Prostate gland (tissue), 2 donors: ENCODE measurements around the gene PSMC6. TPM values are rescaled to one million over a fixed set of nuclear protein-coding genes. Genes with fewer than 3 reads are reported as not detected.
A peak's percentile ranks its signal among the peaks of the same experiment; 100 is the strongest.

ENCODE experiments used
- DNase-seq: peaks from one replicate; pipeline ENCODE4 v3.0.0-alpha.2; 2019; ENCODE audit warnings: low spot score
- H3K27ac ChIP-seq, 2 donors: fragments of 200-600 bp; sonication (generic); 2 replicates each; pipeline ENCODE4 v1.5.1; 2017 to 2019
- H3K27me3 ChIP-seq: fragments of 200-600 bp; sonication (generic); replicated peaks from 2 replicates; pipeline ENCODE4 v1.5.1; 2019; ENCODE audit not compliant: insufficient read depth
- H3K36me3 ChIP-seq, 2 donors: fragments of 200-600 bp; sonication (generic); 1 replicate in 1 of 2; 2 replicates in 1 of 2; pipeline versions ENCODE4 v1.5.1 to v1.8.1; 2017 to 2019
- H3K4me1 ChIP-seq: fragments of 200-600 bp; sonication (generic); replicated peaks from 2 replicates; pipeline ENCODE4 v1.5.1; 2019
- H3K4me3 ChIP-seq, 2 donors: fragments of 200-600 bp; sonication (generic); 2 replicates each; pipeline ENCODE4 v1.5.1; 2017 to 2019
- H3K9me3 ChIP-seq: fragments of 200-600 bp; sonication (generic); 2 replicates; pipeline ENCODE4 v1.5.1; 2017
- POLR2A ChIP-seq: fragments of 450-650 bp; IDR thresholded peaks from one replicate; pipeline ENCODE4 v1.6.1; 2016; ENCODE audit warnings: antibody characterized with exemption, mild to moderate bottlenecking
- POLR2AphosphoS5 ChIP-seq: sonication (generic); formaldehyde crosslinking; IDR thresholded peaks from one replicate; pipeline ENCODE4 v1.6.1; 2017; ENCODE audit warnings: antibody characterized with exemption
- WGBS: methylation state at CpG from one replicate; pipeline ENCODE4 v1.1.5; 2018; 5-methylcytosine and 5-hydroxymethylcytosine counted together
- intact Hi-C: fragments of 100-400 bp; cut with DNase I; formaldehyde crosslinking; loops from one replicate; pipeline ENCODE4 v1.14.2; 2022
- total RNA-seq, 2 donors: library from RNA; depleted of rRNA; stranded (reverse); fragments of >200 nt; gene quantifications; one replicate each; pipeline ENCODE4 v1.1.0, GENCODE V29; 2016
- TF ChIP-seq, protein P1 (sequence below), 4 experiments: fragments of 200-600 bp in 2 of 4; fragments of 450-650 bp in 2 of 4; sonication (generic) in 2 of 4; IDR thresholded peaks; 1 replicate in 3 of 4; 2 replicates in 1 of 4; pipeline ENCODE4 v1.5.1; 2016 to 2019; ENCODE audit warnings: antibody characterized with exemption in 4 of 4, mild to moderate bottlenecking in 2 of 4, moderate library complexity in 2 of 4

The PSMC6 gene
- total RNA-seq, 2 donors from 2014 or later, result 73.3 to 87.3 TPM

DNA sequence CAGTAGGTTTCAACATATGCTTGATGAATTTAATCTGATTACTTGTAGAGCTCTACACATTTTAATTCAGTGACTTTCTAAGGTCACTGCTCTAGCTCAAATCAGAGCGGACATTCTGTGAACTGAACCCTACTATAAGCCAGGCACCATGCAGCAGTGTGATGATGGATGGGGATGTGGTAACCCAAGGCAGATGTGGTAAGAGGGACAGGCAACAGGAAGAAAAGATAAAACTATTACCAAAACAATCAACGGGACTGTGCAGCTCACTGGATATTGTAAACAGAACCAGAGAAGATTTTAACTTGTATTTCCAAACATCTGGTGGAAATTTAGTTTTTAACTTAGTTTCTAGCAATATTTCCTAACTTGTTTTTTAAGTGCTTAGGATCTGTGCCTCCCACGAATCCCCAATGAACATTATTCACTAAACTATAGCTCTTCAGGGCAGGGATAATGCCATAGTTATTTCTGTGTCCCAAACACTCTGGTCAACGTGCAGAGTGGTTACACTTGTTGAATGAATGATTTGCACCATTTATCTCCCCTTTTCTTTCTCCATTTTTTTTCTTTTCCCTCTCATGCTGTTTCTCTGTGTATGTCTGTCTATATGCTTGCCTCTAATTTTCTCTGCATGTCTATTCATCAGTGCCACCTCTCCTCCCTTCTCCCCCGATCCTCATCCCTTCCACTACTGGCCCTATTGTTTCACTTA, 14.6 kb upstream of the PSMC6 start:
- TF ChIP-seq POLR2A, result no peak
- peaks cover 4% of the 10 kb centered on the region for H3K4me1 ChIP-seq
- intact Hi-C loops, result loop anchor here (10.0 kb wide), 2 partner anchors 138 to 388 kb away; partner anchors contain the start of genes GPR137C and TXNDC16
- H3K27me3 ChIP-seq, result no peaks in the 10 kb centered on the region
- DNase-seq, result no peak
- H3K27ac ChIP-seq, result no peak overlapping the region
- no peaks in the 10 kb centered on the region for H3K9me3 ChIP-seq
- no peak overlapping the region for H3K4me3 ChIP-seq
- H3K36me3 ChIP-seq, result no peaks in the 10 kb centered on the region
- 82% methylated on average over 5 of the region's 5 CpGs for WGBS

- Histone ChIP-seq H3K9me3 (no peaks in the 10 kb centered on the region), H3K4me3 (no peak overlapping the region), H3K4me1 (peaks cover 4% of the 10 kb centered on the region), H3K27me3 (no peaks in the 10 kb centered on the region), H3K27ac (no peak overlapping the region), H3K36me3 (no peaks in the 10 kb centered on the region)
- TF ChIP-seq, protein P1, sequence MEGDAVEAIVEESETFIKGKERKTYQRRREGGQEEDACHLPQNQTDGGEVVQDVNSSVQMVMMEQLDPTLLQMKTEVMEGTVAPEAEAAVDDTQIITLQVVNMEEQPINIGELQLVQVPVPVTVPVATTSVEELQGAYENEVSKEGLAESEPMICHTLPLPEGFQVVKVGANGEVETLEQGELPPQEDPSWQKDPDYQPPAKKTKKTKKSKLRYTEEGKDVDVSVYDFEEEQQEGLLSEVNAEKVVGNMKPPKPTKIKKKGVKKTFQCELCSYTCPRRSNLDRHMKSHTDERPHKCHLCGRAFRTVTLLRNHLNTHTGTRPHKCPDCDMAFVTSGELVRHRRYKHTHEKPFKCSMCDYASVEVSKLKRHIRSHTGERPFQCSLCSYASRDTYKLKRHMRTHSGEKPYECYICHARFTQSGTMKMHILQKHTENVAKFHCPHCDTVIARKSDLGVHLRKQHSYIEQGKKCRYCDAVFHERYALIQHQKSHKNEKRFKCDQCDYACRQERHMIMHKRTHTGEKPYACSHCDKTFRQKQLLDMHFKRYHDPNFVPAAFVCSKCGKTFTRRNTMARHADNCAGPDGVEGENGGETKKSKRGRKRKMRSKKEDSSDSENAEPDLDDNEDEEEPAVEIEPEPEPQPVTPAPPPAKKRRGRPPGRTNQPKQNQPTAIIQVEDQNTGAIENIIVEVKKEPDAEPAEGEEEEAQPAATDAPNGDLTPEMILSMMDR (IDR thresholded peaks at IDR 0.05), result no peak
- no peak for TF ChIP-seq POLR2AphosphoS5
- TF ChIP-seq POLR2A, result no peak
- 84% methylated on average over 3 of the region's 3 CpGs for WGBS
- DNase-seq, result no peak
- intact Hi-C loops, result loop anchor here (10.0 kb wide), 2 partner anchors 138 to 388 kb away; partner anchors contain the start of genes GPR137C and TXNDC16
These were observed 14.0 kb upstream of the PSMC6 start for GRCh38 chr14:52693036-52693435.

DNA sequence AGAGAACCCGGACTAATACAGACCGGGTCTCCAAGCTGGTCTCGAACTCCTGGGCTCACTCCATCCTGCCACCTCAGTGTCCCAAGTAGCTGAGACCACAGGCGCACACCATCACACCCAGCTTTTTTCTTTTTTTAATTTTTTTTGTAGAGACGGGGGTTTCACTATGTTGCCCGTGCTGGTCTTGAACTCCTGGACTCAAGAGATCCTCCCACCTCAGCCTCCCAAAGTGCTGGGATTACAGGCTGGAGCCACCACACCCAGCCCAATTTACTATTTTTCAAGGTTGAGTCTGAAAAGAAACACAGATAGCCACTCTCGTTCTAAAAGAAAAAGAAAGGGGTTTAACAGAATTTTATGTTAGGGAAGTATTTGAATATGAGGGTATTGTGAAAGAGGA, 13.5 kb upstream of the PSMC6 start:
- Histone ChIP-seq H3K9me3 (no peaks in the 10 kb centered on the region), H3K4me3 (no peak overlapping the region), H3K4me1 (peaks cover 4% of the 10 kb centered on the region), H3K27me3 (no peaks in the 10 kb centered on the region), H3K36me3 (no peaks in the 10 kb centered on the region), H3K27ac (no peak overlapping the region)
- DNase-seq, result no peak
- TF ChIP-seq POLR2AphosphoS5 (no peak), POLR2A (no peak)
- TF ChIP-seq, protein P1 (IDR thresholded peaks at IDR 0.05), result no peak
- 96% methylated on average over 7 of the region's 7 CpGs for WGBS
- intact Hi-C loops, result loop anchor here (10.0 kb wide), 2 partner anchors 139 to 389 kb away; partner anchors contain the start of genes GPR137C and TXNDC16

DNA sequence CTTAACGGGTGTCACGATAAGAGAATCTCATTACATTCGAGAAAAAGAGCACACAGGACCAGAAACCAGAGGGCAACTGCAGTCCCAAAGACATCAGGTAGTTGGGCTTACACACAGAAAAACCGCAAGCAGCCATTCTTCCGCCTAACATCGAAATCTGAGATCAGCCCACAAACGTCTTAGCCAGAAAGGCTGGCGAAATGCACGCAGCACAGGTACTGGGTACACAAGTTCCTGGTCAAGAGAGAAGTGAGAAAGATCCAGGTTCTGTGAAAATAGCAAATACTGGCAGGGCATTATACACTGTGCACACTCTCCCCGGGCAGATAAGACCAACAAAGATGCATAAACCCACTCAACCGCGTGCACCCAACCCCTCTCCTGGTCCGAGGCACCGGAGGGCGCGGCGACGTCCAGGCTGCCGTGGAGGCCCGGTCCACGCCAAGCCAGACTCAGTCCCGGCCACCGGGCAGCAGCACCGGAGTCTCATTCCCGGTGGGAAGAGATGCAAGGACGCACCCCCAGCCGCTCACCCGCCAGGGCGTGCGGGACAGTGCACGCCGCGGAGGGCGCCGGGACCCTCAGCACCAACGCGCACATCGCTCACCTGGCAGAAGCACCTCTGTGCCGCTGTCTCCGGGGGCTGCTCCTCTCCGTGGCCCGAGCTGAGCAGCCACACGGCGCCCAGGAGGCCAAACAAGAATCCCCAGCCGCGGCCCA, 12.1 kb upstream of the PSMC6 start:
- peak; percentile 44 for DNase-seq
- H3K4me1 ChIP-seq, result peaks cover 4% of the 10 kb centered on the region
- H3K27ac ChIP-seq, result peak overlapping the region; percentile 96 to 97
- 1% methylated on average over 29 of the region's 46 CpGs for WGBS
- no peaks in the 10 kb centered on the region for H3K9me3 ChIP-seq
- TF ChIP-seq, protein P1 (IDR thresholded peaks at IDR 0.05), result peak in 2 of 4 experiments; percentile 0 to 9
- TF ChIP-seq POLR2AphosphoS5 (peak; percentile 16), POLR2A (no peak)
- no peaks in the 10 kb centered on the region for H3K36me3 ChIP-seq
- peak overlapping the region; percentile 67 to 77 for H3K4me3 ChIP-seq
- no peaks in the 10 kb centered on the region for H3K27me3 ChIP-seq
- intact Hi-C loops, result loop anchor here (10.0 kb wide), 2 partner anchors 140 to 390 kb away; partner anchors contain the start of genes GPR137C and TXNDC16

DNA sequence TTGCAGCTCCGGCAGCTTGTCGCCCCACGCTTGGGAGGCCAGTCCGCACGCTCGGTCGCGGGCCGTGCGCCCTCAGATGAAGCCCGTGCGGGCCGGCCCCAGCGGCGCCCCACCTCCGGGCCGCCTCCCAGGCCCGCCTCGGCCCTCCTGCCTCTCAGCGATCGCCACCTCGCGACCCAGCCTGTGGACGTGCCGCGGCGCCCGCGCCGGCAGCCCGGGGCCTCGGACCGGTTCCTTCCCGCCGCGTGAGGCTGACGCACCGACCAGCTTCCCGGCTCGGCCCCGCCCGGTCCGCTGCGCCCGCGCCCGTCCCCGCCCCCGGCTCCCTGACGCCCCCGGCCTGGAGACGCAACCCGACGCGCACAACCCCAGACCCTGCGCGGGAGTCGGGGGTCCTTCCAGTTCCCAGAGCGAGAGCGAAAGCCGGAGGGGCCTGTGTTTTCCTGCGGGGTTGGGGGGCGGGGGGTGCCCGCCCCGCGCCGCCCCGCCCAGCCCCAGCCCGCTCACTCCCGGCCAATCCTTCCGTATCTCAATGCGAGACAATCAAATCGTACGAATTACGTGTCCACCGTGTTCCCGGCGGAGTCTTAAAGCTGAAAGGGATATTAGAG, 11.4 kb upstream of the PSMC6 start, which contains the start of gene ERO1A:
Gene ERO1A (minus strand): TSS at position 78 of the 611 bp plus-strand sequence. CDS start 77 bp downstream, at position 1.
- DNase-seq, result peak; percentile 76
- Histone ChIP-seq H3K36me3 (no peaks in the 10 kb centered on the region), H3K9me3 (no peaks in the 10 kb centered on the region), H3K27ac (peak within 1 kb of the TSS; percentile 96 to 97), H3K27me3 (no peaks in the 10 kb centered on the region), H3K4me3 (peak within 1 kb of the TSS; percentile 67 to 77), H3K4me1 (peaks cover 7% of the 10 kb centered on the region)
- intact Hi-C loops, result loop anchor here (10.0 kb wide), 2 partner anchors 141 to 391 kb away; partner anchors contain the start of genes GPR137C and TXNDC16
- WGBS, result 1% methylated on average over 49 of the region's 78 CpGs
- TF ChIP-seq, protein P1 (IDR thresholded peaks at IDR 0.05), result no peak
- TF ChIP-seq POLR2A (peak; percentile 78), POLR2AphosphoS5 (peak; percentile 60)
